Stimulated activated CD8-positive, alpha-beta memory T cell treated with anti-CD3 and anti-CD28 coated beads, Interleukin-12 subunit alpha, Interleukin-12 subunit beta, amount 100 ng/mL, for 24 hours (primary cell): ENCODE data around the gene CGN.

Source experiments
- DNase-seq: peaks from one replicate; pipeline ENCODE4 v3.0.0-alpha.2; 2020; ENCODE audit errors: extremely low read depth

Gene CGN

DNA sequence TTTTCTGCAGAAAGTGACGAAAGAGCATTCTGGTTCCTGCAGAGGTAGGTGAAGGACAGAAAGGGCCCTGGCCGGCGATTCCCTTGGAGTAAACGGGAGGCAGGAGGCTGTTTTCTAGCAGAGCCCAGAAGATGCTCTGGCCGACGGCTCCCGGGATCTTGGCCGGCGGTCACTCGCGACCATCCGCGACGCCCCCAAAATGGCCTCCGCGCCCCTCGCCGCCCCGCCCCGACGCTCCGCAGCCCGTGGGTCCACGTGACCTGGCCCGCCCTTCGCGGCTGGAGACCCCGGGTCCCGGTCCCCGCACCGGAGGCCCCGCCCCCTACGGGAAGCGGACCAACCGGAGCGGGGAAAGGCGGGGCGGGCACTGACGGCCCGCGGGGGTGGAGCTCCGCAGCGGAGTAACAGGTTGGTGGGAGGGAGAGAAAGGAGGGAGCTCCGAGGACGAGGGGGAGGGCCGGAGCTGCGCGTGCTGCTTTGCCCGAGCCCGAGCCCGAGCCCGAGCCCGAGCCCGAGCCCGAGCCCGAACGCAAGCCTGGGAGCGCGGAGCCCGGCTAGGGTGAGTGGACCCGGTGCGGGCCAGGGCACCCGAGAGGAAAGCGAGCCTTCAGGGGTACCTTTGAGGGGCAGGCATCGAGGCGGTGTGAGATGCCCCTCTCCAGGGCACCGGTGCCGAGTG, at the start of gene CGN:
CGN (plus strand) TSS at position 431 of the 679 bp plus-strand sequence. CDS start 7,133 bp downstream, outside the sequence.
- DNase-seq: peak; percentile 60

DNA sequence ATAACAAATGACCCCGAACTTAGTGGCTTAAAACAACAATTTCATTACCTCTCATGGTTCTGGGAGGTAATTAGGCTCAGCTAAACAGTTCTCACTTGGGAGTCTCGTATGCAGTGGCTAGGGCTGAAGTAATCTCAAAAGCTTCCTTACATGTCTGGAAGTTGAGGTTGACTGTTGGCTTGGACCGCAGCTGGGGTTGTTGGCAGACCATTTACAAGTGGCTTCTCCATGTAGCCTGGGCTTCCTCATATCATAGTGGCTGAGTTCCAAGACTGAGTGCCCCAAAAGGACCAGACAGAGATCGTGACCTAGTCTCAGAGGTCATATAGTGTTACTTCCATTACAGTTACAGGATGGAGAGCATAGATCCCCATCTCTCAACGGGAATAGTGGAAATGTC, 49.5 kb upstream of the CGN start:
- DNase-seq: no peak

- DNase-seq: no peak
These were observed 46.2 kb upstream of the CGN start for GRCh38 chr1:151465026-151465425.

DNA sequence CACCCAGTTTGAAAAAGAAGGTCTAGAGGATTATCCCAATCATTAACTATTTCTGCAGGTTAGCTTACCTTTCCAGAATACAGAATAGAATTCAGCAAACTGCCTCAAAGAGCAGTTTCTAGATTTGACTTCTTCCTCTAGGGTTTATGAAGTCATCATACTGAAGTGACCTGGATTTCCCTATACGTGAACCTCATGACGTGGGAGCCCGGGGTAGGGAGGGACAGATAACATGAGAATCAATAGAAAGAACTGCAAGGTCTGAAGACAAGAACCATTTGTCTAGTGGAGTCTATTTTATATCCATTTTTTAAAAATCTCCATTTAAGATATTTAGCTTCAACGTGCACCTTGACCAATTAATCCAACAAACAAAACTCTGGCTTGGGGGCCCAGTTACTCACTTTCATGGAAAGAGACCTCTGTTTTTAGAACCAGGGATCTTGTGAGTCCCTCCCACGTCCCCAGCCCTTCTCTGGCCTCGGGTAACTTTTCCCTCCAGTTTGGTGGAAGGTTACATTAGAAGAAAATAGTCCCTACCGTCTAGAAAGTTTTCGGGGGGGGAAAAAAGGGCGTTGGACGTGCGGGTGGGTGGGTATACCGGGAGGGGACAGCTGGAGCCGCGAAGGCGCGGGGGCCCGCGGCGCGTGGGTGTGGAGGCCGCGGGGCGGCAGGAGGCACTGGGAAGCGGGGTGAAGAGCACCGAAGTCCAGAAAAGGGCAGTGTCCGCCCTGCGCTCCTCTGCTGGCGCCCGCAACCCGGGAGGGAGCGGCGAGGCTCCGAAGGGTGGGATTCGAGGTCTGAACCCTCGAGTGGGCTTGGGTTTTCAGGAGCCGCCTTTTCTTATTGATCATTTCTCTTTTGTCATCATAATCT, 38.1 kb upstream of the CGN start:
- DNase-seq: no peak

GRCh38 chr1:151474745-151475144, 36.4 kb upstream of the CGN start:
- no peak for DNase-seq

- DNase-seq: no peak
These were observed 36.0 kb upstream of the CGN start for GRCh38 chr1:151475175-151475574.

GRCh38 chr1:151476083-151476482, 35.1 kb upstream of the CGN start:
- no peak for DNase-seq

DNA sequence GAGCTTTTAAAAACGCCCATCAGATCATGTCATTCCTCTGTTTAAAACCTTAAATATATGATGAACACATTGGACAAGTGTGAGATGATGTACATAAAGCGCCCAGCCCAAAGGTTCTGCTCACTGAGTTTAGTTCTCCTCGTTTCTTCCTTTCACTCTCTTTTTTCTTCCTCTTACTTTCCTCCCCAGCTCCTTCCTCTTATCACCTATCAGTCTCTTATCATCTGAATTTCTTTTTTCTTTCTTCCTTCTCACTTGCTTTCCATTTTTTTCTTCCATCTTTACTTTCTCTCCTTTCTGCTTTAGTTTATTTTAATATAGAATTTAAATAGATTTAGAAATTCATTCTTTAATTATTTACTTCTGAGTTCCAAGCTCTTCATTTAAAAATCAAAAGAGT, 34.1 kb upstream of the CGN start:
- DNase-seq: no peak

GRCh38 chr1:151478140-151478812, 32.9 kb upstream of the CGN start:
- no peak for DNase-seq

DNA sequence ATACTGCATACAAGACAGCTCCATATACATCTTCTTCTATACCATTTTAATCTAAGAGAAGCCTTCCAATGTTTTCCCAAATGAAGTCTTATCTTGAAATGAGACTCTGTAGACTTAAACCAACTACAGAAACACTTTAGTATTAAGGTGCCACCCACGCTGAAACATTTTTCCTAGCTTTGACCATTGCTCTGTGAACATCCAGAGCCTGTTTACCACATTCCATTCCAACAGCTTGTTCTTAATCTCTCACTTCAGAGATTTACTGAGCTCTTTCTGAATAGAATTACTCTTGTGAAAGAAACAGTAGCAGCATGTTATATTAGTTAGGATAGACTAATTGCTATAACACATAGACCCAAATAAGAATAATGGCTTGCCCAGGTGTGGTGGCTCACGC, 32.3 kb upstream of the CGN start:
- DNase-seq: no peak

- DNase-seq: no peak
These were observed 31.7 kb upstream of the CGN start for GRCh38 chr1:151479462-151479861.

GRCh38 chr1:151482017-151482416, 29.2 kb upstream of the CGN start:
- no peak for DNase-seq

DNA sequence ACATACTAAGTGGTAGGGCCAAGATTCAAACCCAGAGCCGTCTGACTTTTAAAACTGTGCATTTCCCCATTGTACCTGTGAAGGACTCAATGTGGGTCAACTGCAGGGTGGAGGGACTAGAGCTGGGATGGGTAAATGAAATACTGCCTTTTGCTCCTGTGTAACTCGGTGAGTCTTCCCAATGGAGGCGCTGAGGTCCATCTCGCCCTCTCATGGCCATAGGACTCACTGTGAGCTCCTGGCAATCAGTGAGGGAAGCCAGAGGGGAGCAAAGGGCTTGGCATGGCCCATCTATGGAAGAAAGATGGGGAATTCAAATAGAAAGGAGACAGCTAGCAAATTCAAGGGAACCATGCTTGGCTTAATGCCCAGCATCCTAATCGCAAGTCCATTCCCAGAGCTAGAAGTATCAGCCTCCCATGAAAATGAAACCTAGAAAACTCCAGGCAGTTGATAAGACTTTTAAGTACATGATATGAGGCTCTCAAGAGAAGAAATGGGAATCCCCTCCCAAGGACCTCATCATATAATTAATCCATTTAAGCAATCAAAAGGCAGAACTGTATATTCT, 25.4 kb upstream of the CGN start:
- DNase-seq: no peak

- no peak for DNase-seq
These were observed 24.6 kb upstream of the CGN start for GRCh38 chr1:151486557-151486956.

DNA sequence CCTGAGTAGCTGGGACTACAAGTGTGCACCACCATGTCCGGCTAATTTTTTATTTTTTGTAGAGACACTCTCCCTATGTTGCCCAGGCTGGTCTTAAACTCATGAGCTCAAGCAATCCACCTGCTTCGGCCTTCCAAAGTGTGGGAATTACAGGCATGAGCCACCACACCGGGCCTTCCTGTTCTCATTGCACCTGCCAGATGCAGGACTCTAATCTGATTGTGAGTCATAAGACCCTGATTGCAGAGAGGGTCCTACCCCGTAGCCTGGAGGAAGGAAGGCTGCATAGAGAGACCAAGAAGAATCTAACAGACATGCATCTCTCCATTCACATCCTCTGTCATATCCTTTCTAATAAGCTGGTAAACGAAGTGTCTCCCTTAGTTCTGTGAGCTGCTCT, 19.5 kb upstream of the CGN start:
- DNase-seq: no peak

DNA sequence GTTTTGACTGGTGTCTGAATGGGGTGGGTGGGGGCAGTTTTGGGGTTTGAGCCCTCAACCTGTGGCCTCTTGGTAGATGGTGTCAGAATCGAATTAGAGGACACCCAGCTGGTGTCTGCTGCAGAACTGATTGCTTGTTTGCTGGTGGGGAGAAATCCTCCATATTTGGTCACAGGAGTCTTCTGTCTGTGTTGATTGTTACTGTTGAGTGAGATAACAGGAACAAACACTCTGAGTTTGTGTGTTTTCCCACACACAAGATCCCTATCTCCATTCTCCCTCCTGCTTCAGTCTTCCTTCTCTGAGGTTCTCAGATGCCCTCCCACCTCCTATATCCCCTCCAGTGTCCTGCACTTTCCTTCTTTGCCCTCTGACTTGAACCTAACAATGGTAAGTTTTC, 19.1 kb upstream of the CGN start:
- no peak for DNase-seq

- no peak for DNase-seq
These were observed 18.1 kb upstream of the CGN start for GRCh38 chr1:151493042-151493441.

DNA sequence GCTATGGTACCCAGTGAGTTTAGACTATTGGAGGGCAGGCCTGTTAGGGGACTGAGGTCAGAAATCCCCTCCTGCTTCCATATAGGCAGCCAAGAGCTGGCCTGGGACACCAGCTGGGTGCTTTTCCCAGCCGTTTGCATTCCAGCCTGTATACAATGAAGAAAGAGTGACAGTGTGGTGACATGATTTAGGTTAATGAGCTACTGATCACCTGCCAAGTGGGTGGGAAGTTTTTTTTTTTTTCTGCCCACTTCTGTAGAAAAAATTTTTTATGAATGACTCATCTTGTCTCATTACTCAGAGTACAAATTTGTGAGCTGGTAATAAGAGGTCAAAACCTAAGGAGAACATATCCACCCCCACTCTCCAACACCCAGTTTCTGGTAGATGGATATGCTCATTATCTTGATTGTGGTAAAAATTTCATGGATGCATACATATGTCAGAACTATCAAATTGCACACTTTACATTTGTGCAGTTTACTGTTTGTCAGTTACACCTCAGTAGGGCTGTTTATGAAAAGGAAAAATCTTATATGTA, 16.4 kb upstream of the CGN start:
- no peak for DNase-seq

GRCh38 chr1:151495316-151495715, 15.9 kb upstream of the CGN start:
- no peak for DNase-seq

GRCh38 chr1:151499365-151499764, 11.8 kb upstream of the CGN start:
- DNase-seq: no peak

- DNase-seq: no peak
These were observed 11.3 kb upstream of the CGN start for GRCh38 chr1:151499930-151500329.

DNA sequence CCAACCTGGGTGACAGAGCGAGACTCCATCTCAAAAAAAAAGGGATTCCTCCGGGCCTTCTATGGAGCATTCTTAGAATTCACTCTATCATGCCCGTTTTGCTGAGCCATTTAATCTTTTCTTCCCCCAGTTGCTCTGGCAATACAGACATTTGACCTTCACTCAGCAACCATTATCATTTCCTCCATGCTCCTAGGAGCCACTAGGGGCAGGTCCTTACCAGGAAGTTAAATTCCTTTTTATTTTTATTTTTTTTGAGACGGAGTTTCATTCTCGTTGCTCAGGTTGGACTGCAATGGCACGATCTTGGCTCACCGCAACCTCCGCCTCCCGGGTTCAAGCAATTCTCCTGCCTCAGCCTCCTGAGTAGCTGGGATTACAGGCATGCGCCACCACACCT, 9.7 kb upstream of the CGN start:
- DNase-seq: no peak
